Putamen (tissue), 1 donor: ENCODE measurements around the gene DHX8.
A peak's percentile ranks its signal among the peaks of the same experiment; 100 is the strongest.
"Not testable (repeated sequence)": the region's sequence is repeated elsewhere in the genome, so short reads cannot be mapped to it uniquely, and the experiment has no call there.

ENCODE experiments used
- DNase-seq: peaks from one replicate; pipeline ENCODE4 v3.0.0-alpha.2; 2016; ENCODE audit warnings: low spot score

The DHX8 gene

GRCh38 chr17:43483674-43484551, at the start of gene DHX8:
Gene DHX8, plus strand, starts transcription at chr17:43483975. Its CDS starts 63 bp downstream, at chr17:43484038.
- peak; percentile 99 for DNase-seq

DNA sequence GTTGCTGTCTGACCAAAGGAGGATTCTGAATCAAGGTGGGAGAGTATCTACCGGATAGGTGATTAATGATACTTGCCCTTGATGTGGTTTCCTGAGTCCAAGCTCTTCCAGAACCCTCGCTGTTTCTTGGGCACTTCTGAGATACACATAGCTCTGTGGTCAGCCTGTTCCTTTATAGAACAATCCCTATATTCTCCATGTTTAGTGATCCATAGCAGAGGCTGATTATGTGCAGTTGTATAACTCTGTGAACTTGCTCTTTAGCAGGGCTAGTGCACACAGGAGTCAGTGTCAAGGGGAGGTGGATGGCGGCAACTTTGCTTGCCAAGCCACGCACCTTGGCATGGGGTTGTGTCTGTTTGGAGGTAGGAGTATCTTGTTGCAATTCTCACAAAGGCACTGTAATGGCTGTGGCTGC, 48.9 kb upstream of the DHX8 start:
- DNase-seq, result no peak

DNA sequence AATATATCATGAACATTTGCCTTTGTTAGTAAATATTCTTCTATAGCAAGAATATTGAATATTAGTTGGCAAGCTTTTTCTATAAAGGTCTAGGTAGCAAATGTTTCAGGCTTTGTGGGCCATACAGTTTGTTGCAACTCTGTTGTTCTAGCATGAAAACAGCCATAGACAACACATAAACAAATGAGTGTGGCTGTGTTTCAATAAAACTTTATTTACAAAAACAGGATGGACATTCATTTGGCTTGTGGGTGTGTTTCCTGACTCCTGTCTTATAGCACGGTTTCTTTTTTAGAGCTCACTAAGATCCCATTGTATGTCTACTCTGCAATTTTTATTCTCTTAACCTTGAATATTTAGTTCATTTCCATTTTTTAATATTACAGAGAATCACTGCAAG, 46.0 kb upstream of the DHX8 start:
- DNase-seq, result no peak

- DNase-seq, result no peak
Measured at GRCh38 chr17:43438626-43439025, 45.1 kb upstream of the DHX8 start.

- no peak for DNase-seq
Measured at GRCh38 chr17:43439041-43439440, 44.7 kb upstream of the DHX8 start.

DNA sequence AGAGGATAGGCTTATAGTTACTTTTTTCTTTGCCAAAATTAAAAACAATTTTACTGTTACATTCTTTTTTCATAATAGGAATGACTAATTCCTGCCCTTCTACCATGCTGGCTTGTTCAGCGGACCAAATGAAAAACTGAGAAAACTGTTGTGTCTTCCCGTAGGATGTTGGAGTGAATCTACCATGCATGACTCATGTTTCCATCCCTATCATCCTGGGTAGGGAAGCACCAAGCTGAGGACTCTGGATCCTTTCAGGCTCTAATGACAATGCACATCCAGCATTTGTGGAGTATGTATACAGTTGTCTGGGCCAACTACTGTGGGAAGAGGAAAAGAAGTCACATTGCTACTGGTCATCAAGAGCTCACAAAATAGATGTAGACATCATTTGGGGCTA, 41.1 kb upstream of the DHX8 start:
- no peak for DNase-seq

DNA sequence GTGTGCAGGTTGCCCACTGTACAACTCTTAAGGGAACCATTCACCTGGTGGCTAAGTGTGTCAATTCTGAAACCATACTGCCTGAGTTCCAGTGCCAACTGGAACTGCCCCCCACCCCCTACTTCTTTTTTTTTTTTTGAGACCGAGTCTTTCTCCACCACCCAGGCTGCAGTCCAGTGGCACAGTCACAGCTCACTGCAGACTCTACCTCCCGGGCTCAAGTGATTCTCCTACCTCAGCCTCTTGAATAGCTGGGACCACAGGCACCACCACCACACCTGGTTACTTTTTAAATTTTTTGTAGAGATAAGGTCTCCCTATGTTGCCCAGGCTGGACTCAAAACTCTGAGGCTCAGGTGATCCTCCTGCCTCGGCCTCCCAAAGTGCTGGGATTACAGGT, 40.4 kb upstream of the DHX8 start:
- DNase-seq, result no peak

DNA sequence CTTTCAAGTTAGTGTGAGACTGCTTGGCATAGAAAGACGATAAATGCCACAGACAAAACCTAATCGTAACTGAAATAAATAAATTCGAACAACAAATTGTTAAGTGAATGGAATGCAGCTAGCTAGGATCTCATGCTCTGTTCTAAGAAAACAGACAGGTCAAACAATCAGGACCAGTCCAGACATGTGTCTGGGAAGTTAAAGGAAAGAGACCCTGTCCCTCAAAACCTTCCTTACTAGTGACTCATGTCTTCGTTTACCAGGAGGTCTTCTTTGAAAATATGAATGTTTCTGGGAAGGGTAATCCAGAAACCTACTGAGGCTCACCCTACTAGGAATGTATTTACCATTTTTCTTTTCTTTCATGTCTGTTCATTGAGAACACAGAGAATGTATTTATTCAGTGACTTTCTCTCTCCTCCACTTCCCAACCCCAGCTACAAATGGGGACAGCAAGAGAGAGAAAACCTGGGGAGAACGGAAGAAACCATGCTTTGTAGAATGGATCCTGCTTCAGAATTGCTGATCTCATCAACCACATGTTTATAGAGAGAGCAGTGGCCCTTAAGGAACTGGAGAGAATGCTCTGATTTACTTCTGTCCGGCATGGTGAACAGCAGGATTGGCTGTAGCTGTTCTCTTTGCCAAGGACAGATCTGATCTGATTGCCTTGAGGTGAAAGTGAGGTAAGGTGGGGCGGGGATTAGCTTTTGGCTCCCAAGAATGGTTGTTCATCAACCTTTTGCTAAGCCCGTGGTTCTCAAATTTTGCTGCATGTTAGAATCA, 39.4 kb upstream of the DHX8 start:
- no peak for DNase-seq

DNA sequence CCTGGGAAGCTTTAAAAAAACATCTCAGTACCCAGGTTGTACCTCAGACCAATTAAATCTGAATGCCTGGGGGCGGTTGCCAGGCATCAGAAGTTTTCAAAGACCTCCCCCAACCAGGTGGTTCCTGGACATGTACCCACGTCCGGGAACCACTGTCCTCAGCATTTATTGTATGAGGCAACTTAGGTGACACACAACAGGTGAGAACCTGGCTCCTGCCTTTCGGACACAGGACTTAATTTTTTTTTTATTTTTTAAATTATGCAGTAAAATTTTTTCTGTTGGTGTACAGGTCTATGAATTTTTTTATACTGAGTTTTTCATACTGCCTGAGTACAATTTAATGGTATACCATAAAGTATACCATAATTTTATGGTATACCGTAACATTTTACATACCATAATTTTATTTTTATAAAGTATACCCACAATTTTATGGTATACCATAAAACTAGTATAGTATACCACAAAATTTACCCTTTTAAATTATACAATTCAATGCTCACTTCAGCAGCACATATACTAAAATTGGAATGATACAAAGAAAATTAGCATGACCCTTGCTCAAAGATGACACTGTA, 38.7 kb upstream of the DHX8 start:
- no peak for DNase-seq

- DNase-seq, result no peak
Measured at GRCh38 chr17:43446773-43447172, 37.0 kb upstream of the DHX8 start.

- DNase-seq, result no peak
Measured at GRCh38 chr17:43448720-43449469, 34.9 kb upstream of the DHX8 start.

DNA sequence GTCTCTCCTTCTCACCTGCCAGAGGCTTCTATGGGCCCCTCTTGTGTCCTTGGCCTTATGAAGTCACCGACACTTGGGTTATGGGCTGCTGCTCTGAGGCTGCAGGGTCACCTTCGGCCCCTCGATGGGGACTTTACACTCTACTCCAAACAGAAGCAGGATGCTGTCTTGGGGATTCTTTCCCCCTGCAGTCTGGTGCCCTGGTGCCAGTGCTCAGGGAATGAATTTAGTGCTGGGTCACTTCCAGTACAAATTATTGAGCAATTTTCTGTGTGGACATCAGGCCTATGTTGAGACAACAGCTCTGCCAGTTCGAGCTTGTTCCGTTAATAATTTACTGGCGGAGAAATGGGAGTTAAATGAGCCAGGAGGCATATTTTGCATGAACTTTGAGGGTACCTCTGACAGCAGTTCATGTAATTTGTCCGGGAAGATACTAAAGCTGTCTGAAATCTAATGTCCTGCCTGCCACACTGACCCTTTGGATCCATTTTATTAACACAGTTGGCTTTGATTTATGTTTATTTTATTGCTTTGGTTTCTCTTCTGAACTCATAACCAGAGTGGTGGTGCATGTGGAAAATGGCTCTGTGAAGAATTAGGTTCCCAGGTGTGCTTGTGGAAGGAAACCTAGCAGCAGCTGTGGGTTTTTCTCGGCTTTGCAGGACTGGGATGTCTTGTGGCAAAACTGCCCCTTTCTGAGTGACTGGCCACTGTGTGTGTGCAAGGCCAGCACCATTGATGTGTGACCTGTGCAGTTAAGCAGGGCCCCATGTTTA, 34.1 kb upstream of the DHX8 start:
- DNase-seq, result no peak

GRCh38 chr17:43450791-43451190, 33.0 kb upstream of the DHX8 start:
- not testable (repeated sequence) for DNase-seq

DNA sequence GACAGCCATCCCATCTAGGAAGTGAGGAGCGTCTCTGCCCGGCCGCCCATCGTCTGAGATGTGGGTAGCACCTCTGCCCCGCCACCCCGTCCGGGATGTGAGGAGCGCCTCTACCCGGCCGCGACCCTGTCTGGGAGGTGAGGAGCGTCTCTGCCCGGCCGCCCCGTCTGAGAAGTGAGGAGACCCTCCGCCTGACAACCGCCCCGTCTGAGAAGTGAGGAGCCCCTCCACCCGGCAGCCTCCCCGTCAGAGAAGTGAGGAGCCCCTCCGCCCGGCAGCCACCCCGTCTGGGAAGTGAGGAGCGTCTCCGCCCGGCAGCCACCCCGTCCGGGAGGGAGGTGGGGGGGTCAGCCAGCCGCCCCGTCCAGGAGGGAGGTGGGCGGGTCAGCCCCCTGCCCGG, 32.0 kb upstream of the DHX8 start:
- DNase-seq, result not testable (repeated sequence)

- DNase-seq, result no peak
Measured at GRCh38 chr17:43453331-43453812, 30.4 kb upstream of the DHX8 start.

DNA sequence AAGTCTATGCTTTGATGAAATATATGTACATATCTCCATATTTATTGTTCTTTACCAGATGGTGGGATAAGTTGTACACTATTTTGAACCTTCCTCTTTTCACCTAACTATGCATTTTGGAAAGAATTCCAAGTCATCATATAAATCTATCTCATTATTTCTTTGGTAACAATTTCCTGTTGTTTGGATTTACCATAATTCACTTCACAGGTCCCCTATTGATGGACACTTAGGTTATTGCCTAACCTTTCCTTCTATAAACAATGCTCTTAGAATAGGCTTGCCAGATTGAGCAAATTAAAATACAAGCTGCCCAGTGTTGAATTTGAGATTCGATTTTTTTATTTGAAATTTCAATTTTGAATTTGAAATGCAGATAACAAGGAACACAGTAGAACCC, 28.9 kb upstream of the DHX8 start:
- no peak for DNase-seq

DNA sequence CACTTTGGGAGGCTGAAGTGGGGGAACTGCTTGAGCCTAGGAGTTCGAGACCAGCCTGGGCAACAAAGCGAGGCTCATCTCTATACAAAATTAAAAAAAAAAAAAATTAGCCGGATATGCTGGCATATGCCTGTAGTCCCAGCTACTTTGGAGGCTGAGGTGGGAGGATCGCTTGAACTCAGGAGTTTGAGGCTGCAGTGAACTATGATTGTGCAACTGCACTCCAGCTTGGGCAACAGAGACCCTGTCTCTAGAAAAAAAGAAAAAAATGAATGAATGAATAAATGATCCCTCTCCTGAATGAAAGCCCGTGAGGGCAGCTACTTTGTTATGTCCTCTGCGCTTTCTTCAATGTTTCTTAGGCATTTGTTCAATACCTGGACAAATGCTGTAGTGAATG, 27.7 kb upstream of the DHX8 start:
- DNase-seq, result no peak

DNA sequence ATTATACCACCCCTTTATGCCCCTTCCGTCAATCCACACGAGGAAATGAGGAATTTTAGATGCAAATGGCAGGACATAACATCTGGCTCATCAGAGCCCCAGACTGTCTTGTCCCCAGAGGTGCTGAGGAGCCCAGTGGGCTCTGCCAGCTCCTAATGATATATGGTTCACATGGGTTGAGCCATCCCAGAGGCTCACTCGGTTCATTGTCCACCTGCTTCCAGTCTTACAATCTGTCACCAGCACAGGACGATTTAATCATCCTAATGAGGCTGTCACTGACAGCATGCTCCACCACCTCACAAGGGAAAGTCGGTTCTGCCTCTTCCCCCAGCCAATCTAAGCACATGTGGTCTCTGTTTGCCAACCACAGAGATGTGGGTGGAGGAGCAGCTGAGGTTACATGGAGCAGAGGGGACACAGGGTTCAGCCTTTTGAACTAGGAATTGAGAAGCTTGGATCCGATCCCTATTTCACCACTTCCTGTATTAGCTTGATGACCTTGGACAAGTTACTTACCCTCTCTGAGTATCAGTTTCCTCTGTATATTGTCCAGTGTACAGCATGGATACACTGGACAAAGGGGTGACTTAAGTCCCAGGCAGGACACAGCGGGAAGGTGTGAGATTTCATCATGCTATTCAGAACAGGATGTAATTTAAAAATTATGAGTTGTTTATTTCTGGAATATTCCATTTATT, 27.0 kb upstream of the DHX8 start:
- no peak for DNase-seq

DNA sequence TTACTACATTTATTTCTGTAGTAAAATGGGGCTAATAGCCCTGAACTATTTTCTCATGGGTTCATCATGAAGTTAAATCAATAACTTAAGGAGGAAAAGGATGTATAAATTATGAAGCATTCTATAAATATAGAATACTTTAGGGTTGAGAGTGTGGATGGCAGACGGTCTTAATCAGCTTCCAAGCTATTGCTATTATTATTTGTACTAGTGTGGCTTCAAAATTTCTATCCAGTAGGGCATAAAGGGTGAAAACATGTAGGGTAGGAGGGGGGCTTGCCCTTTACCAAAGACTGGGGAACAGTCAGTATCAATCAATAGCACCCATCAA, 26.4 kb upstream of the DHX8 start:
- DNase-seq, result no peak

DNA sequence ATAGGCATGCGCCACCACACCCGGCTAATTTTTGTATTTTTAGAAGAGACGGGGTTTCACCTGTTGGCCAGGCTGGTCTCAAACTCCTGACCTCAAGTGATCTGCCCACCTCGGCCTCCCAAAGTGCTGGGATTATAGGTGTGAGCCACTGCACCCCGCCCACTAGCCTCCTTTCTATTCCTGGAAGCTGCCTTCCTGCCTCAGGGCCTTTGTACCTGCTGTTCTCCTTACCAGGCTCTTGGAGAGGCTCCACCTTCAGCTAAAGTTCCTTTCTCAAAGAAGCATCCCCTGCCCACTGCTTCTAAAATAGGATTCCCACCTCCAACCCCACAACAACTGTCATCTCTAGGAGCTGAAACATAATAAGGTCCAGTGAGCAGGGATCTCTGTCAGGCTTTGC, 23.9 kb upstream of the DHX8 start:
- DNase-seq, result not testable (repeated sequence)

DNA sequence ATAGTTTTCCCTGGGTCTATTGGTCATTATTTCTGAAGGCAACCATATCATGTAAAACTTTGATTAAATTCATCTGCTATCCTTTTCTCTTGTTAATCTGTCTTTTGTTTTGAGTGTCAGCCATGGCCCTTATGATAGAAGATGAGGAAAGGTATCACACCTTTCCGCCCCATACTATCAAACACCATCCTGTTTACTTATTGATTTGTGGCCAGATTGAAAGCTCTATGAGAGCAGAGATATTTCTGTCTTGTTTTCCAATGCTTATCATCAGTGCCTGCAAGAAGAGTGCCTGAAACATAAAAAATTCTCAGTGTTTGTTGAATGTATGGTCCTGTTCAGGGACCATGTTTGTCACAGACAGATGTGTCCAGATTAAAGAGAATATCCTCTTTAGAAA, 22.6 kb upstream of the DHX8 start:
- no peak for DNase-seq
